ENCODE measurements around the gene DOCK10.
"Not testable (repeated sequence)": the region's sequence is repeated elsewhere in the genome, so short reads cannot be mapped to it uniquely, and the experiment has no call there.

The DOCK10 gene

DNA sequence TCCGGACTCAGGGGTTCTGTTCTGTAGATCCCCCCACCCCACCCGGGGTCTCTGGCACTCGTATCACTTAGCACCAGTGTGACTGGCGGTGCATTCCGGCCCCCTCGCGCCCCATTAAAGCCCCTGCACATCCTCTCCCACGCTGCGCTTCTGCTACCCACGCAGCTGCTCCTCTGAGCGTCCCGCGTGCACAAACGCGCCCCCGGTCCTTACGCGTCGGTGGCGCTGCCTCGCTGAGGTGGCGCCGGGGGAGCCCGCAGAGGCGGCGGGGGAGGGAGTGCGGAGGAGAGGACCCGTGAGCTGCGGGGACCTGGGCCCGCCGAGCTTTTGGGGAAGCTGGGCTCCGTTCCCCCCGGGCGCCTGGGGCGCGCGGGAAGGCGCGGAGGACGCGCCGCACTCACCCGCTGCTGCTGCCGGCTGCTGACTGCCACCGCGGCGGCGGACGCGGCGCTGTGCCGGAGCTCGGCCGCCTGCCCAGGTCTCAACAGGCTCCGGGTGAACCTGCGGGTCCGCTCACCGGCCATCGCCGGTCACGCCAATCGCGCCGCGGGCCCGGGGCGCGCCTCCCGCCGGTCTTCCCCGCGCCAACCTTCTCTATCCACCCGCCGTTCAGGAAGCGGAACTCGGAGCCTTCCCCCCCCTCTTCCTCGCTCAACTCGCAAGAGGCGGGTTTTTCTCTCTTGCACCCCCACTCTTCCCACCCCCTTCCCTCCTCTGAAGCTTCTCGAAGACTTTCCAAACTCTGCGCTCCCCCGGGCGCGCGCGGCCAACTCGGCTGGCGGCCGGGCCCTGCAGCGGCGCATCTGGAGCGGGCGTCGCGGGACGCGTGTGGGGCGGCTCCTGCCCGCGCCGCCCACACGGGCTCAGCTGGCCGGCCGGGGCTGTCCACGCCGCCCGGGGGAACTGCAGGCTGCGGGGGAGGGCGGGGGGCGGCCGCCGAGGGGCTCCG lies at the start of gene DOCK10:
Gene DOCK10 (minus strand): TSS at position 618 of the 949 bp plus-strand sequence. CDS start 94 bp downstream, at position 524.
- DNase-seq, result peak; percentile 71

DNA sequence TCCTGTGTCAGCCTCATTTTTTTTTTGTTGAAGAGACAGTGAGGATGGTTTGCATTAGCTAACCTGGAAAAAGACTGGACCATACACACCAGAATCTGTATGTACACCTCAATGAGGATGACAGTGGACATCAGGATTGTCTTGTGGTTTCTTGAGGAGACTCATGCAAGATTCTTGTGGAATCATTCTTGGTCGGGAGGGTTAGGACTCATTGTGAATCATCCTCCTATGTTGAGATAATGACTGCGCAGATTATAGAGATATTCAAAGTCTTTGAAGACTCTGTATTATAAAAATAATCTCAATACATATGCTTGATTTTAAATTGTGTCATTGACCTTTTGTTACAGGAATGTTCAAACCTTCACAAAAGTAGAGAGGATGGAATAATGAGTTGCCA lies 49.1 kb upstream of the DOCK10 start:
- DNase-seq, result no peak

DNA sequence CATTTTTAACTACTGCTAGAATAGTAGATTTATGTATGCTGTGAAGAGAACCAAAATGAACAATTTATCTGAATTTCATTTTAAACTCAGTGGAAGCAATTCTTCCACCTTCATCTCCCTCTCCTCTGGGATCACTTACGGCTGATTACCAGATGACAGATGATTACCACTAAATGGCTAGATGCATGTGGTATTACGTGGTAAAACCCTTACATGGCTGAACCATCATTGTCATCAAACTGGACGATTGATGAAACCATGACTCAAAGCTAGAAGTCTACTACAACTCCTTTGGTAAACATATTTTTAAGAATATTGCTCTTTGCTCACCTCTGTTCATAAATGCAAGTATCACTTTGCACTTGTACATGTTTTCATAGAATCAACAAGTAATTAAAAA lies 48.5 kb upstream of the DOCK10 start:
- no peak for DNase-seq

DNA sequence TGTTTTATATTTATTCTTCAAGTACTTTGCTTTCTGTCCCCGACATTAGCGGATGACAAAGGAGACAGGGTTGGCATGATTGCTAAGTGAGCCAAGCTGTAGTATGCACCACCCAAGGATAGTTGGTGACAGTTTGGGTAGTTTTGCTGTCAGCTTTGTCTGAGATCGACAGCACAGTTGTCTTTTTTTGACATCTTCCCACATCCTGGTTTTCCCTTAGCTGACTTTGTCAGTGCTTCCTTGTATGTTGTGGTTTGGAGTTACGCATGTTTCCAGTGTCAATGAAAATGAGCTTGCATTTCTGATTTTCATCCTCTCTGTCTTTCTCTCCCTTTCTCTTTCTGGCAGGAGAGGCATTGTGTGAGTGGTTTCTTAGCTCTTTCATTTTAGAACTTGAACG lies 44.6 kb upstream of the DOCK10 start:
- DNase-seq, result no peak

DNA sequence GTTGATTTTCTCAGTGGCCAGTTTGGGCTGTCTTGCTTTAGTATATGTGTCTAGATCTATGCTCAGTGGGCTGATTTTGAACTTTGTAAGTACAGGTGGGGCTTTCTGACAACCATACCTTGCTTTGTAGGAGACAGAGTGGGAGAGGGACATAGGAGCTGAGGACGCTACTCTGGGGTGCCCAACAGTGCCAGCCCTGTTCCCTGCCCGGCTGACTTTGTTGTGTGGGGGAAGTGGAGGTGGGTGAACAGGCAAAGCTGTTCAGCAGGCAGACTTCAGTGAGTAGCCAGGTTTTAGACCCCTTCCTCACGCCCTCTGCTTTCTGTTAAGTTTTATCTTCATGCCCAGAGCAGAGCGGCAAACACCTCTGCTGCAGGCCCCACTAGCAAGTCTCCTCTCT lies 44.2 kb upstream of the DOCK10 start:
- peak; percentile 3 for DNase-seq

DNA sequence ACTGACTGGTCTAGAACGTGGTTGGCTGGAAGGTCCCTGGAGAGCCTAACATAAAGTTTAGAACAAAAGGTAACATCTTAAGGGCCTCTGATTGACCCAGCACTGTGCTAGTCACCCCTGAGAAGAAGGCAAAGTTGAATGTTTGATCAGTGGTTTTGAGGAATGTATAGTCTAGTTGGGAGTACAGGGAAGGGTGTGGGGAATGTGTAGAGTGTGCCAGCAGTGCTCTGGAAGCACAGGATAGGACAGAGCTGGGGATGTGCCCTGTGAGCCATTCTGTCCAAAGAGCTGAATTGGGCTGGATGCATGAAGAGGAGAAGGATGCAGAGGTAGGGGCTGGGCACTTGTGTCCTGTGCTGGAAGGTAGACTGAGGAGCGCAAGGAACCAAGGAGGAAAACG lies 41.0 kb upstream of the DOCK10 start:
- DNase-seq, result no peak

DNA sequence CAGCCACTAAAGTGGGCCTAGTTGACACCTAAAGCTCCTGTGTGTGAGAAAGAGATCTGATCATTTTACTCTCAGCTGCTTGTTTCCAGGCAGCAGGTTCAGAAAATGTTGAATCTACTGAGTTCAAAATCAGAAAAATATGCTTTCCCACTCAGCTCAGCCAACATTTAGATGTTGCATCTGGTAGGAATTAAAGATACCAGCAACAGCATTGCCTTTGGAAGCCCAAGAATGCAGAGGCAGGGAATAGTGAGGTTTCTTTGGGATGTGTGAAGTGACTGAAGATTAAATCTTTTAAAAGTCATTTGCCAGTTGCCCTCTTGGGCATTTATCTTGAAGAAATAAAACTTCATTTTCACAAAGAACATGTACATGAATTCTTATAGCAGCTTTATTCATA lies 33.9 kb upstream of the DOCK10 start:
- no peak for DNase-seq

DNA sequence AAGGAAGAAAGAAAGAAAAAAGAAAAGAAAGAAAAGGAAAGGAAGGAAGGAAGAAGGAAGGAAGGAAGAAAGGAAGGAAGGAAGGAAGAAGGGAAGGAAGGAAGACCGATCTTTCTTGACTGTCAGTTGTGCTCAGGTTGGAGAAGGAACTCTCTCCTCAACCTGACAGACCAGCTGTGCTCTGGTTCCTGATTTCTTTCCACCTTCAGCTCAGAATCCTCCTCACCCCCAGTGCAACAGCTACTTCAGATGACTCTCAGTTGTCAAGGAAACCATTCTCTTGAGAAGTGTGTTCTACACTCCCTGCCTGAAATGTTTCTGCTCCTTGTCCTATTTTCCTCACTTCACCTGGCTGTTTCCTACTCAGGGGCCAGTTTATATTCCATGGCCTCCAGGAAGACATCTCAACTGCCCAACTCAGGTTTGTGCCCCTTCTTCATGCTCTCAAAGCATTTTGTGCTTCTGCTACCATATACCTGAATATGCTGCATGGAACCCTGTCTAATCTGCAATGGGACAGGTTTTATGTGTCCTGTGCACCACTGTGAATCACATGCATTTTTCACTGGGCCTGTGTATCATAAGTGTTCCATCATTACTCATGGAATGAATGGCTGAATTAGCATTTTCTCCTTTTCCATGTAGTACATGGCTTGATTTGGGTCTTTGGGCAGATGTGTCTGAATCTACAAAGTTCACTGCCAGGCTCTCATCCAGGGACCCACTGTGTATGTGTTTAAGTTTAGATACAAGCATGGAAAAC lies 32.8 kb upstream of the DOCK10 start:
- DNase-seq, result no peak

DNA sequence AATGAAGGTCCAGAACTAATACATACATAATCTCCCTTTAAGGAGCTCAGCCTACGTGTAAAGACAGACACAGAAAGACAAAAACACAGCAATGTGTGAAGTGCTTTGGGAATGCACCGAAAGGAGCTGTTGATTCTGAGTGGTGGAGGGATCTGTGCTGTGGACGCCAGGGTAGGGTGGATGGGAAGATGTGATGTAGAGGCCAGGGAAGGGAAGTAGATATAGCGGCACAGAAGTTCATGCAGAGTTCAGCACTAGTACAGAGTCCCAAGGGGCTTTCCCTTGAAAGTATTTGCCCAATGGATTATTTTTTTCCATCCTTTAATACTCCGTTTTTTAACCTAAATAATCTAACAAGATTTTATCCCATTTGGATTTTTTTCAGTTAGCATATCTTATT lies 32.1 kb upstream of the DOCK10 start:
- DNase-seq, result no peak

DNA sequence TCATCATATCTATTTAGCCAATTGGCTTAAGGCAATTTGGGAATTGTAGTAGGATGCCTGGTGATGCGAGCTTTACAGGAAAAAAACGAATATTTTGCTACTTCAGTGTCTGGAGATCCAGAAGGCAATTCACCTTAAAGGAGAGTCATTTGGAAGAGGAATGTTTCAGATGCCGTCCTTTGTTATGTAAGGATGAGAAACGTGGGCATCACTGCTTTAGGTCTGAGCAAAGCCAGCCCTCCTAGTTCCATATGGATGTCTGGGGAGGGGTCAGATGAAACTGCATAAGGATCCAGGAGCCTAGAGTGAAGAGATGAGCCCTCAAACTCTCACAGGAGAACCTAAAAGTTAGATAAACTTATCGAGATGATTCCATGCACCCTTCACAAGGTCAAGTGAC lies 30.9 kb upstream of the DOCK10 start:
- no peak for DNase-seq

DNA sequence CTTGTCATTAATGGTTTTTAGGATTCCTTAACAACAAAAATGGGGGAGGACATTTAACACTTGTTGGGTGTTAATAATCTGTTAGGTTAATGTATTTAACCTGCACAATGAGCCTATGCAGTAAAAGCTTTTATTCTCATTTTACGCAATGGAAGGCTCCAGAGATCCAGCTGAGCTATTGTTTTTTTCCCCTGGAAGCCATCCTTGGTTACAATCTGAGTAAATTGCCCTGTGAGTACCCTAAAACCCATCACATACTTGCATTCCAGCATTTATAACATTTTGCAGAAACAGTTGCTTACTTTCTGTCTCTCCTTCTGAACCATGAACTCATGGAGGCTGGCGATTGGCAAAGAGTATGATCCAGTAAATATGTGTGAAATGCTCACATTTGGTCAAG lies 30.2 kb upstream of the DOCK10 start:
- DNase-seq, result no peak

DNA sequence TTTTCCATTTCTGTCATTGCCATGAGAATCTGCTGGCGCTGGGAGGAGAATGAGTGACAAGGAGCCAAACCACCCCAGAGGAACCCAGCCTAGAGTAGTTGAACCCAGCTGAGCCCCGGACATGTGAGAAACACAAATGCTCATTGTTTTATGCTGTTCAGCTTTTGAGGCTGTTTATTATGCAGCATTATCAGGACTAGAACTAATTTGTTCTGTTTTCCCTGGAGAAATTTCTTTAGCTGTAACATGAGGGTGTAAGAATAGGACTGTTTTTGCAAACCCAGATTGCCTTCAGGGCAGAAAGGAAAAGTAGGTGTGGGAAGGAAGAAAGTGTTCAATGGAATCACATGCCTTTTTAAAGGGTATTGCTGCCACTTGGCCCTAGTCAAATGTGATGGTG lies 28.5 kb upstream of the DOCK10 start:
- DNase-seq, result no peak

DNA sequence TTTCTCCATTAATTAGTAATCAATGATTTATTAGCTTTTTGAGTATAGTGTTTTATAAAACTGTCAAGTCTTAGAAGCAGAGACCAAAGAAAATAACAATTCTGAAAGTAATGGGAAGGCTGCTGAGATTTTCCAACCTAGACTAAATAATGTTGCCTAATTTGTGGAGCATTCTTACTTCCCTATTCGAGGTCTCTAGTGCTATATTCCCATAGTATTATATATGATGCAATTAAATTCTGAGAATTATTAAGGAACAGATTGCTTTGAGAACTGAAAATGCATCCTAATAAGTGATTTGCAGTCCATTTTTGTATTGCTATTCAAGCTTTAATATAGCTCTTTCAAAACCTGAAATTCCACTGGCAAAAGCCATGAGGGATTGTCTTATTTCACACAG lies 27.7 kb upstream of the DOCK10 start:
- DNase-seq, result no peak

DNA sequence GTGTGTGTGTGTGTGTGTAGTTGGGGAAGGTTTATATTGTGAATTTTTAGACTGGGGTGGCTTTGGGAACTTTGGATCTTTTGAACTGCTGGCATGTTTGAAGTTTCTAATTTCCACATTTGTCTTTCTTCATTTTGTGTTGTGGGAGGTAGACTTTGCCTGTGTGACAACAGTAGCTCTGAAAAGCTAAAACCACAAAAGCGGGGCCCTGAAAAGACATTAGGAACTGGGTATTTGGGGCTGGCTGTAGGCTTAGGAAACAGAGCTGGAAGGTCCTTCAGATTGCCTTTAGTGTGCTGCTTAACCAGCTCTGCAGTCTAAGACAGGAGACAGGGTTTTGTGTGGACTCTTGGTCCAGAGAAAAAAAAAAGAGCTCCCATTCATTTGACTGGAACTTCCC lies 27.2 kb upstream of the DOCK10 start:
- no peak for DNase-seq

DNA sequence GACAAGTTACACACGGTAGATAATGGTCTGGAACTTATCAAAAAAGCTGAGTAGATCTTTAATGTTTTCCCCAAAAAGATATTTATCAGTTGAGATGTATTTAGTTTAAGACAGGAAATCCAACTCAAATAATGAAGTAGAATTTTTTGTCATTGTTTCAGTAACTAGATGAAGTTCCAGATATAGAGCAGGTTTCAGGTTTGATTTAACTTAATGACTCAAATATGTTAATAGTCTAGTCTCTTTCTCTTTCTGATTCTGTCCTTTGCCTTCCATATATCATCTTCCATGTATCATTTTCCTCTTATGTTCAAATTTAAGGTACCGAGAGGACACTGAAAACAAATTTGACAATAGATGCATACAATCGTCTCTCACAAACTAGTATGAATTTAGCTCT lies 23.6 kb upstream of the DOCK10 start:
- no peak for DNase-seq

DNA sequence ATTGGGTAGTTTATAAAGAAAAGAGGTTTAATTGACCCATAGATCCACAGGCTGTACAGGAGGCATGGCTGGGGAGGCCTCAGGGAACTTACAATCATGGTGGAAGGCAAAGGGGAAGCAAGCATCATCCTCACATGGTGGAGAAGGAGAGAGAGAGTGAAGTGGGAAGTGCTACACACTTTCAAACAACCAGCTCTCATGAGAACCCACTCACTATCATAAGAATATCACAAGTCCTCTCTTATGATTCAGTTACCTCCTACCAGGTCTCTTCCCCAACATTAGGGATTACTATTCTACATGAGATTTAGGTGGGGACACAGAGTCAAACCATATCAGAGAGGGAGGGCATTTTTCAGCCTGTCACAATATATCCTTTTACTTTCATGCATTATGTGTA lies 22.7 kb upstream of the DOCK10 start:
- DNase-seq, result no peak

DNA sequence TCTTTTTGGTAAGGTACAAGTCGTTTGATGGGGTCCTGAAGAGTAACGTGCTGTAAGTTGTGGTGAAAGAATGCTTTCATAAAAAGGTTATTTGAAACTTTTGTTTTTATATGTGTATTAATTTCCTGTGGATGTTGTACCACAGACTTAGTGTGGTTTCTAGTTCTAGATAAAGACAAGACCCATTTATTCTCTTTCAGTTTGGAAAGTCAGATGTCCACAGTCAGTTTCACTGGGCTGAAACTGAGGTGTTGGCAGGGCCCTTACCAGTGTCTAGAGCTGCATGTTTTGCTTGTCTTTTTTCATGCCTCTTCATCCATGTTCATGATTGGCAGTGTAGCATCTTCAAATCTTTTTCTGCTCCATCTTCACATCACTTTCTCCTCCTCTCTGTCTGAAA lies 22.1 kb upstream of the DOCK10 start:
- DNase-seq, result no peak

DNA sequence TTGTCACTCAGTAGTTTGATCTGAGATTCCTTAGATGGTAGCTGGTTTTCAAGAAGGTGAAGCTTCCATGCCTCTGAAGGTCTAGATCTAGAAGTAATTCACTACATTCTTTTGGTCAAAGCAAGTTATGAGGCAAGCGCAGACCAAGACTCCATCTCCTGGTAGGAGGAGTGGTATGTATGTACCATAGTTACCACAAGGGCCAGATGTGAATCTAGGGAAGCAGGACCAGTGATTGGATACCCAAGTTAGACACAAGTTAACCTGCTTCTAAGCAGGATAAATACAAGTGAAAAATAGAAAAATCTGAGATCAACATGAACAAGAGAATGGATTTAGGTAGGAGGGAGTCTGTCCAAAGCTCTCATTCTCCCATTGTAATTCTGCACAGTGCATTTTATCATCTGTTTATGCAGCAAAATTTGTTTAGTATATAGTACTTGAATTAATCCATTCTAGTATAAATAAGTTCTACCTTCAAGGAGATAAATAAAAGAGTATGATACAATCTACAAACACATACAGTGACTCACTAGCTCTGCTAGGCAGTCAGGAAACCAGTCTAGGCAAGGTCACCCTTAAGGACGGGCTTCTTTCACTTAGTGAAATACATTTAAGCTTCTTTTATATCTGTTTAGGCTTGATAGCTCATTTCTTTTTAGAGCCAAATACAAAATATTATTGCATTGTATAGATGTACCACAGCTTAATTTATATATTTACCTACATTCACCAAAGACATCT lies 14.2 kb upstream of the DOCK10 start:
- DNase-seq, result peak; percentile 48

DNA sequence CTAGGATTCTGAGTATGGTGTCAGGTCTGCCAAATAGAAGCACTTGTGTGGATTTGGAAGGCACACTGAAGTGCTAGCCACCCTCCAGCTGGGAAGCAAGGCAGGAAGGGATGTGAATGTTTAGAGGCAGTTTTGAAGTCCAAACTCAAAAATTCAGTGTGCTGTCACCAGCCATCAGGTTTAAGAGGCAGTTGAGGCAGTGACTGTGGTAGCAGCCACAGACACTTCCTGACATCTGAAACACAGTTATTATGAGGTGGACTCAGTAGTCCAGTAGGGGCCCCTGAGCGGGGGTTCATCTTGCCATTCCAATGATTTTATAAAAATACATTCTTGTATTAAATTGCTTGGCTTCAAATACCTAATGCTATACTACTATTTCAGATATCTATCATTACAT lies 13.4 kb upstream of the DOCK10 start:
- DNase-seq, result peak; percentile 24

DNA sequence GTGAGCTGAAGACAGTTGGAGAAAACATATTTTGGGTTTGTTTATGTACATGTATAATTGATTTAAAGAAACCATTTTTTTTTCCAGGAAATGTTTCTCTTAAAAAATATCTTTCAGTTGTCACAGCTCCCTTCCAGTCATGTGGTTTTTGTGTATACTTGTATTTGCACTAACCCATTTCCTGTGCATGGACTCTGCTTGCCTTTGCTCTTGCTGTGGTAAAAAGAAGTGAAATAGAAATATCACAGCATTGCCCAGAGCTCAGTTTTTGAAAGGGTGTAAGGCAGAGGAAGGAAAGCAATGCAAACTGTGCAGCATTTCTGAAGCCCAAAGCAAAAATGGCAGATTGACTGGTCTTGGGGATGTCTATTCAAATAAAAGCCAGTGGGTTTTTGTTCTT lies 10.4 kb upstream of the DOCK10 start:
- DNase-seq, result peak; percentile 50

DNA sequence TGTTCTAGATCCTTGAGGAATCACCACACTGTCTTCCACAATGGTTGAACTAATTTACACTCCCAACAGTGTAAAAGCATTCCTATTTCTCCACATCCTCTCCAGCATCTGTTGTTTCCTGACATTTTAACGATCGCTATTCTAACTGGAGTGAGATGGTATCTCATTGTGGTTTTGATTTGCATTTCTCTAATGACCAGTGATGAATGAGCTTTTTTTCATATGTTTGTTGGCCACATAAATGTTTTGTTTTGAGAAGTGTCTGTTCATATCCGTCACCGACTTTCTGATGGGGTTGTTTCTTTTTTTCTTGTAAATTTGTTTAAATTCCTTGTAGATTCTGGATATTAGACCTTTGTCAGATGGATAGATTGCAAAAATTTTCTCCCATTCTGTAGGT lies 5.2 kb upstream of the DOCK10 start:
- DNase-seq, result not testable (repeated sequence)

DNA sequence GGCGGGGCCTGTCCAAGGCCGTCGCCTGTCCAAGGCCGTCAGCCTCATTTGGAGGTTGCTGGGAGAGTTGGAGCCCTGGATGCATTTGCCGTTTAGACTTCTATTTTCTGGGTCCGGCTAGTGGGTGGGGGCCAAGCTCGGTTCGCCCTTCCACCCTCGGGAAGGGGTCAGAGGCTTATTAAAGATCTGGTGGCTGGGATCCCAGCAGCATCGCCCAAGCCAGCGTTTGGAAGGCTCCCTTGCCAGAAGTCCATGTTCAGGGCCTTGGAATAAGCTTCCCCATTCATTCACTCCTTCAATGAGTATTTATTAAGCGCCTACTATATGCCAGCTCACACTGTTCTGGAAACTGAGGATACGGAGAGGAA lies 516 bp upstream of the DOCK10 start:
- DNase-seq, result no peak

DNA sequence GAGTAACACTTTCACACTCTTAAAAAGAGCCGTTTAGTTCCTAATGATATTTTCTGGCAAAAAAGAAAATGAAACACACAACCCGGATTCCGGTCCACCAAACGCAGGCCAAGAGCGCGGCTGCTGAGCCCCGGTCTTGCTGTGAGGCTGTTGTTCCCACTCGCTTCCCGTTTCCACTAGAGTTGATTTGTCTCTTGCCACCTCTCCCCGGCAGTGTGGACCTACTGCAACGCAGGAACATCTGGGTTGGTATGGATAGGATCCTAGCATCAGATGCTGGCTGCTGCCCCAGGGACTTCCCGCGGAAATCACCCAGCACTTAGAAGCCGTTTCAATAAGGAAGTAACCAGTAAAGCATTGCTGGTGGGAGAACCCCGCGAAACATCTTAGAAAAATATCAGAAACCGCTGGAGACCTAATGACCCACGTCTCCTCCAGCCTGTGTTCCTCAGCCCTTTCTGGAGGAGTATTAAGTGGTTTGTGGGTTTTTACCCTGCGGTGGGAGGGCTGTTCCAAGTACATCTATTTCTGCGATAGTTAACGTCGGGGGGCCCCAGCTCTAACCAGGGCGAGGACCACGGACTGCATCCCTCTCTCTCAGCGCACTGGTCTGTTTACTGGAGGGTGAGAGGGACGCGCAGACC lies 939 bp downstream of the DOCK10 start:
- DNase-seq, result peak; percentile 54

Data from CD4-positive, alpha-beta T cell treated with Interleukin-17A for 4 hours (primary cell).